NCI-H2081 treated with DMSO at 0.1 percent for 48 hours (cell line): ENCODE data around the gene SPR.

ENCODE experiments used
- DNase-seq: peaks from one replicate; lab custom pipeline; 2025; lab: John Stamatoyannopoulos, UW

The SPR gene

GRCh38 chr2:72931280-72931910 lies 44.2 kb downstream of the SPR start:
- DNase-seq, result no peak

- no peak for DNase-seq
These were observed 45.0 kb downstream of the SPR start for GRCh38 chr2:72932045-72932740.

GRCh38 chr2:72932805-72933204 lies 45.6 kb downstream of the SPR start:
- no peak for DNase-seq

GRCh38 chr2:72933207-72933606 lies 46.0 kb downstream of the SPR start:
- DNase-seq, result no peak

- DNase-seq, result no peak
These were observed 46.5 kb downstream of the SPR start for GRCh38 chr2:72933646-72934151.

GRCh38 chr2:72934683-72935610 lies 47.7 kb downstream of the SPR start:
- DNase-seq, result no peak

- DNase-seq, result no peak
These were observed 48.4 kb downstream of the SPR start for GRCh38 chr2:72935611-72935957.

GRCh38 chr2:72936660-72937355 lies 49.6 kb downstream of the SPR start:
- no peak for DNase-seq

- no peak for DNase-seq
These were observed 50.1 kb downstream of the SPR start for GRCh38 chr2:72937356-72937669.

- DNase-seq, result no peak
These were observed 51.2 kb downstream of the SPR start for GRCh38 chr2:72938455-72938854.

- no peak for DNase-seq
These were observed 53.2 kb downstream of the SPR start for GRCh38 chr2:72940361-72940760.

GRCh38 chr2:72940786-72941185 lies 53.6 kb downstream of the SPR start:
- no peak for DNase-seq
